ENCODE measurements around the gene PRR18. TPM values are rescaled to one million over a fixed set of nuclear protein-coding genes. Genes with fewer than 3 reads are reported as not detected.

The PRR18 gene
- total RNA-seq, 1 donor from 2014 or later, result 0.80 TPM

DNA sequence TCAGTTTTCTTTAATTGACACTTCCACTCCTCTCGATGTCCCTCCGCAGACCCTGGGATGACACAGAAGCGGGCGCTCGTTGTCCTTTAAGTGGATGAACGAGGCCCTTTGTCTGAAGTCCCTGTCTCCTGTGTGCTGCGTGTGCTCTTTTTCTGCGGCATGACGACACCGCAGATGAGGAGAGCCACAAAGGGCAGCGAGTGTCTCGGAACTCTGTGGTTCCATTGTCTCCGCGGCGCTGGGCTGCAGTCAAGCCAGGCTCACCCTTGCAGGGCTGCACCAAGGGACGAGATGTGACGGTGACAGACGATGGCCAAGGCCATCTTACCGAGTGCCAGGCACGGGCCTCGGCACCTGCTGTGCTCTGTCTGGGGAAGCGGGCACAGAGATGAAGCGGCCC lies 10.6 kb downstream of the PRR18 start:
- DNase-seq (ENCODE audit: extremely low spot score, unreplicated experiment), result no peak
- Mint-ChIP-seq H3K27ac (no peak overlapping the region), H3K9me3 (no peaks in the 10 kb centered on the region), H3K27me3 (peaks cover 44% of the 10 kb centered on the region), H3K4me3 (no peak overlapping the region), H3K4me1 (ENCODE audit: unreplicated experiment) (no peaks in the 10 kb centered on the region), H3K36me3 (no peaks in the 10 kb centered on the region)
- TF ChIP-seq, protein P1, sequence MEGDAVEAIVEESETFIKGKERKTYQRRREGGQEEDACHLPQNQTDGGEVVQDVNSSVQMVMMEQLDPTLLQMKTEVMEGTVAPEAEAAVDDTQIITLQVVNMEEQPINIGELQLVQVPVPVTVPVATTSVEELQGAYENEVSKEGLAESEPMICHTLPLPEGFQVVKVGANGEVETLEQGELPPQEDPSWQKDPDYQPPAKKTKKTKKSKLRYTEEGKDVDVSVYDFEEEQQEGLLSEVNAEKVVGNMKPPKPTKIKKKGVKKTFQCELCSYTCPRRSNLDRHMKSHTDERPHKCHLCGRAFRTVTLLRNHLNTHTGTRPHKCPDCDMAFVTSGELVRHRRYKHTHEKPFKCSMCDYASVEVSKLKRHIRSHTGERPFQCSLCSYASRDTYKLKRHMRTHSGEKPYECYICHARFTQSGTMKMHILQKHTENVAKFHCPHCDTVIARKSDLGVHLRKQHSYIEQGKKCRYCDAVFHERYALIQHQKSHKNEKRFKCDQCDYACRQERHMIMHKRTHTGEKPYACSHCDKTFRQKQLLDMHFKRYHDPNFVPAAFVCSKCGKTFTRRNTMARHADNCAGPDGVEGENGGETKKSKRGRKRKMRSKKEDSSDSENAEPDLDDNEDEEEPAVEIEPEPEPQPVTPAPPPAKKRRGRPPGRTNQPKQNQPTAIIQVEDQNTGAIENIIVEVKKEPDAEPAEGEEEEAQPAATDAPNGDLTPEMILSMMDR (conservative IDR thresholded peaks at IDR 0.05), result no peak

DNA sequence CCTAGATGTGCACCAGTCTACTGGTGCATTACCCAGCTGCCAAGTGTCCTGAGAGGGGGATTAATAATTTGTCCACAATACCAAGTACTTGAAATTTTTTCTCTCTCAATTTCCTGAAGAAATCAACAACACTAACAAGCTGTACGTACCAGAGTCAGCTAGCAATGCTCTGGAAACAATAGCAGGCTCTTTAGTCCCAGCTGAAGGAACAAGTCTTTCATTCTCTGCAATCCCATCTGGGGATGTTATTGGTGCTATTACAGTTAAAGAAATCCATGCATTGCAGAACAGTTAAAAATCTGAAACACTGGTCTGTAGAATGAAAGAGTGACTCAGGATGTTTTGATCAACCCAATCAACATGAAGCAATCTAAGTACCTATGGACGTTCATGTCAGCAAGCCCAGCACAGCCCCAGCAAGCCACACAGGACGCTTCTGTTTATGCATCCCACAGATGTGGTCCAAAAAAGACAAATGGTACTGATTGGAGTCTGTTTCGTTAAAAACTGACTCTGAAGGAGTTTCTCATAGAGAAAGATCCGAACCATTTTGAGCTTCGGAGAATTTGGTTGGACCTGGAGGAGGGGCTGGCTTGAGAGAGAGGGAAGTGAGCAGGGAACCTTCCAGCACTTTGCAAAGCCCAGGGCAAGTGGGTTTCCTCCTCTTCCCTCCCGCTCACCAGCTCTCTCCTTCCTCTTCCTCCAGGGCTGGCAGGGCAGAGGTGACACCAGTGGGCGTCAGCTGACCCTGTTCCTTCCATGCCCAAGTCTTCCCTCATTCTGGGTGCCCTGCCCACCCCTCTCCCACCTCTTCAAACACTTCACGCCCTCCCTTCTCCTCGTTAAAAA lies 11.9 kb downstream of the PRR18 start:
- Mint-ChIP-seq H3K36me3 (no peaks in the 10 kb centered on the region), H3K4me3 (no peak overlapping the region), H3K27me3 (peaks cover 45% of the 10 kb centered on the region), H3K27ac (no peak overlapping the region), H3K9me3 (peaks cover 4% of the 10 kb centered on the region), H3K4me1 (ENCODE audit: unreplicated experiment) (no peaks in the 10 kb centered on the region)
- no peak for DNase-seq (ENCODE audit: extremely low spot score, unreplicated experiment)
- TF ChIP-seq, protein P1 (conservative IDR thresholded peaks at IDR 0.05), result no peak

DNA sequence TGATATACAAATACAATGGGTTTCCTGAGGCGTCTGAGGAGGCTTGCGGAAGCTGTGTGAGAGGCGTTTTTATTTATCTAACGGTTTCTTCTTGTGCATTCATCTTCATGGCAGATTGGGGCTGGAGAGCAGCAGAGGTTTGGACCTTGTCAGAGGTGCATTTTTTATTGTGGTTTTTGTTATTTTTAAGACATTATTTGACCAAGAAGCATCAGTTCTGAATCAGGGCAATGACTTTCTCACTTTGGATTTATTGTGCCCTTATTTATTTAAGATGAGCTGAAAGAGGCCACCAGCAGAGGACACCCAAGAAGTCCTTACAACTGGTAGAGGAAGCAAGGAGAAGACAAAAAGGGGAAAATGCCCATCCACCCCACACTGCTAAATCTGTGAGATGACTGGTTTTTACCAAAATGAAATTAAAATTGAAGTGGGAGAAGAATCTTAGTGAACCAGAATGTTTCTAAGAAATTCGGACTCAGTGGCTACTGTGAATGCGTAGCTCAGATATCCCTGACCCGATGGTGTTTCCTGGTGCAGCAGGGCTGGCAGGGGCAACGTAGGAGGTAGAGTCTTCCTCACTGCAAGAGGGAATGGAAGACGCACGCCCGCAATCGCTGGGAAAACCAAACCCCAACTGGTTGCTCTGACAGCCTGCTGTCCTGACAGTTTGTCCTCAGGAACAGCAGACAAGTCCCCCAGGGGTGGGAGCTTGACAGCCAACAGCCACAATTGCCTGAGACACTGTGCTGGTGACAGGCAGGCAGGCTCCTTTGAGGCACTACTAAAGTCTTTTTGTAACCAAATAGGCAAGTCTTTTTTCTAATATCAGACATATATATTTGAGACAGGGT lies 14.2 kb downstream of the PRR18 start:
- no peaks in the 10 kb centered on the region for H3K36me3 Mint-ChIP-seq
- no peak for DNase-seq (ENCODE audit: extremely low spot score, unreplicated experiment)
- H3K27me3 Mint-ChIP-seq, result peaks cover 57% of the 10 kb centered on the region
- no peaks in the 10 kb centered on the region for H3K4me1 Mint-ChIP-seq (ENCODE audit: unreplicated experiment)
- H3K27ac Mint-ChIP-seq, result no peak overlapping the region
- TF ChIP-seq, protein P1 (conservative IDR thresholded peaks at IDR 0.05), result no peak
- peaks cover 4% of the 10 kb centered on the region for H3K9me3 Mint-ChIP-seq
- no peak overlapping the region for H3K4me3 Mint-ChIP-seq

DNA sequence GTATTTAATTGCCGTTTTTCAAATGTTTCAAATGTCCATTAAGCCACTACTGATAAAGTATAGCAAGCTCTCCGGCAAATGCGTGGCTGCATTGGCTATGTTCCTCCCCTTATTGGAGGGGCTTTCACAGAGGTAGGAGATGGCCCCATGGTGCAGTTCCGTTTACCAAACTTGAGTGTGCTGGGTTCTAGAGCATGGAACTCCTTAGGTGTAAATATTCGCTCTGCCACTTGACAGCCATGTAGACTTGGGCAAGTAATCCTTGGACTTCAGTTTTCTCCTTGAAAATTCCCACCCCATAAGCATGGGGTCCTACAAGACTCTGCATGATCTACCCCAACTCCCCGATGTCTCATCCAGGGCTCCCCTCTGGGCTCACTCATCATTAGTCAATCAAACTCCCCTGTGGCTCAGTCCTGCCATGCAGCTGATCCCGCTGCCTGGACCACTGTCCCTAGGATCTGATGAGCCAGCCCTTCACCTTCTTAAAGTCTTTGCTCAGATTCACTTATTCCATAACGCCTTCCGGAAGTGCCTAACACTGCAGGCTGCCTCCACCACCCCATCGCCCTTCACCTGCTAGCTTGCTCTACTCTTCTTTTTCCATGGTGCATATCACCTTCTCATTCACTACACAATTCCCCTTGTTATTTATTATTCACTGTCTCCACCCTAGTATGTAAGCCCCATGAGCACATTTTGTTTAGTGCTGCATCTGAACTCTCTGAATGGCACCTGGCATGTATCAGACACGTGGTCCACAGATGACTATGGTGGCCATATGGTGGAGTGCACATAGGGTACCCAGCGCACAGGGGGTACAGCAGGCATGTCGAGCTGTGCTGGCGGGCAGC lies 18.8 kb downstream of the PRR18 start:
- Mint-ChIP-seq H3K36me3 (no peaks in the 10 kb centered on the region), H3K4me1 (ENCODE audit: unreplicated experiment) (no peaks in the 10 kb centered on the region), H3K27ac (no peak overlapping the region), H3K27me3 (peaks cover 56% of the 10 kb centered on the region), H3K9me3 (peaks cover 4% of the 10 kb centered on the region), H3K4me3 (no peak overlapping the region)
- no peak for DNase-seq (ENCODE audit: extremely low spot score, unreplicated experiment)
- TF ChIP-seq, protein P1 (conservative IDR thresholded peaks at IDR 0.05), result no peak

DNA sequence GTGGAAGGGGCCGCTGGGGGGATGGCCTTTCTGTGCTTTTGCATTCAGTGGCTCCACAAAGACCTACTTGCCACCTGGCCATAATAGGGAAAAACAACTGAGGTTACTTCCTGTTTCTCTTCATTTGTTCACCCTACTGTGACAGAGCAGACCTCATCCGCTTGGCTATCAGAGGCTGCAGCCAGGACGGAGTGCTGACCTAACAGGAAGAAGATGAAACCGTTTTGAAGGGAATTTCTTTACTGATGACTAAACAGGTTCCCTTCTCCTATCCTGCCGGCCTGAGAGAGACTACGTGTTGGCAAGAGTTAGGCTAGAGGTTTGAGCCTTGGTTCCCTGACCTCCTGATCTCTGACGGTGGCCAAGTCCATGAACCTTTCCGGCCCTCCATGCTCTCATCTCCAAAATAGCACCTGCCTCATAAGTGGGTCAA lies 21.3 kb downstream of the PRR18 start:
- H3K9me3 Mint-ChIP-seq, result peaks cover 3% of the 10 kb centered on the region
- no peak for DNase-seq (ENCODE audit: extremely low spot score, unreplicated experiment)
- H3K4me1 Mint-ChIP-seq (ENCODE audit: unreplicated experiment), result no peaks in the 10 kb centered on the region
- no peak overlapping the region for H3K27ac Mint-ChIP-seq
- no peak overlapping the region for H3K4me3 Mint-ChIP-seq
- TF ChIP-seq, protein P1 (conservative IDR thresholded peaks at IDR 0.05), result no peak
- peaks cover 63% of the 10 kb centered on the region for H3K27me3 Mint-ChIP-seq
- no peaks in the 10 kb centered on the region for H3K36me3 Mint-ChIP-seq
